Keratinocyte (primary cell): ENCODE measurements around the gene EXOSC5. TPM values are rescaled to one million over a fixed set of nuclear protein-coding genes. Genes with fewer than 3 reads are reported as not detected.

Experiments
- DNase-seq: peaks from one replicate; pipeline ENCODE4 v3.0.0-alpha.2; 2011; ENCODE audit warnings: low read depth, missing footprints, low spot score
- FAIRE-seq: peaks from 2 replicates; lab custom pipeline; 2011; peaks lifted over from hg19 to GRCh38; lab: Jason Lieb, UNC
- H2AFZ ChIP-seq: 2 replicates; pipeline ENCODE4 v1.6.0; 2012; ENCODE audit warnings: low read length, control low read depth, inconsistent platforms; ENCODE audit not compliant: control insufficient read depth
- H3K27ac ChIP-seq: 2 replicates; pipeline ENCODE4 v1.5.1; 2011; ENCODE audit warnings: low read length; ENCODE audit not compliant: control insufficient read depth, insufficient read depth
- H3K27me3 ChIP-seq: 3 replicates; pipeline ENCODE4 v1.6.0; 2011; ENCODE audit warnings: low read length; ENCODE audit not compliant: control insufficient read depth, insufficient read depth; ENCODE audit errors: extremely low read depth
- H3K36me3 ChIP-seq, 2 experiments: 2 replicates in 1 of 2; 3 replicates in 1 of 2; pipeline ENCODE4 v1.5.1; 2011; ENCODE audit warnings: low read length in 2 of 2, mild to moderate bottlenecking in 1 of 2; ENCODE audit not compliant: control insufficient read depth in 2 of 2, insufficient read depth in 2 of 2; ENCODE audit errors: extremely low read depth in 1 of 2
- H3K4me1 ChIP-seq: 3 replicates; pipeline ENCODE4 v1.5.1; 2011; ENCODE audit warnings: low read length; ENCODE audit not compliant: control insufficient read depth, insufficient read depth; ENCODE audit errors: extremely low read depth
- H3K4me2 ChIP-seq: 3 replicates; pipeline ENCODE4 v1.6.0; 2011; ENCODE audit warnings: low read depth, low read length; ENCODE audit not compliant: control insufficient read depth, insufficient read depth; ENCODE audit errors: extremely low read depth
- H3K4me3 ChIP-seq, 3 experiments: fragments of 200-600 bp in 1 of 3; sonication (generic) in 1 of 3; 2 replicates in 2 of 3; 3 replicates in 1 of 3; pipeline ENCODE4 v1.5.1; 2011 to 2016; ENCODE audit warnings: low read length in 3 of 3, mild to moderate bottlenecking in 3 of 3, control low read depth in 2 of 3, inconsistent platforms in 1 of 3, low read depth in 1 of 3, mixed read lengths in 1 of 3, mixed run types in 1 of 3, moderate library complexity in 1 of 3; ENCODE audit not compliant: control insufficient read depth in 2 of 3, insufficient read depth in 2 of 3; ENCODE audit errors: extremely low read depth in 1 of 3
- H3K79me2 ChIP-seq: 2 replicates; pipeline ENCODE4 v1.6.0; 2012; ENCODE audit warnings: low read length; ENCODE audit not compliant: control insufficient read depth, insufficient read depth
- H3K9ac ChIP-seq: 3 replicates; pipeline ENCODE4 v1.6.0; 2011; ENCODE audit warnings: low read length; ENCODE audit not compliant: control insufficient read depth, insufficient read depth; ENCODE audit errors: extremely low read depth
- H3K9me1 ChIP-seq: 3 replicates; pipeline ENCODE4 v1.6.0; 2011; ENCODE audit warnings: low read length; ENCODE audit not compliant: control insufficient read depth, insufficient read depth; ENCODE audit errors: extremely low read depth
- H3K9me3 ChIP-seq: 2 replicates; pipeline ENCODE4 v1.5.1; 2012; ENCODE audit warnings: low read depth, low read length; ENCODE audit not compliant: control insufficient read depth
- H4K20me1 ChIP-seq: 3 replicates; pipeline ENCODE4 v1.6.0; 2011; ENCODE audit warnings: low read length; ENCODE audit not compliant: control insufficient read depth, insufficient read depth; ENCODE audit errors: extremely low read depth
- EZH2 ChIP-seq: IDR thresholded peaks from one replicate; pipeline ENCODE4 v1.6.1; 2012; ENCODE audit warnings: inconsistent platforms, mild to moderate bottlenecking, low read length, moderate library complexity
- dilution Hi-C: fragments of 300-500 bp; cut with MboI; formaldehyde crosslinking; loops from one replicate; pipeline ENCODE4 v1.7.0; 2020; ENCODE audit warnings: low sequenced_read_pairs; ENCODE audit not compliant: extremely low pct_ligation_motif_present
- polyA plus RNA-seq, 5 experiments: library from polyadenylated mRNA; depleted of rRNA in 3 of 5; stranded (reverse) in 3 of 5; stranded (forward) in 1 of 5; unstranded in 1 of 5; fragments of >200 nt; gene quantifications; 1 replicate in 1 of 5; 2 replicates in 3 of 5; 3 replicates in 1 of 5; pipeline versions ENCODE4 v1.2.1 to v1.2.3, GENCODE V29; 2011 to 2012; ENCODE audit warnings: missing spikeins in 2 of 5, low read depth in 1 of 5, low replicate concordance in 1 of 5
- TF ChIP-seq, protein P1 (sequence below), 3 experiments: IDR thresholded peaks in 1 of 3; conservative IDR thresholded peaks in 1 of 3; optimal IDR thresholded peaks in 1 of 3; 2 replicates in 2 of 3; 3 replicates in 1 of 3; pipeline versions ENCODE3 to v1.5.1; 2011; ENCODE audit warnings: low read length in 3 of 3, mild to moderate bottlenecking in 3 of 3, moderate library complexity in 2 of 3, control low read depth in 1 of 3, inconsistent platforms in 1 of 3; ENCODE audit not compliant: insufficient read depth in 2 of 3; ENCODE audit errors: extremely low read depth in 1 of 3

EXOSC5 gene
- polyA plus RNA-seq, 1 donor (not counting 4 experiments of a cell fraction or from before 2014, with no cell fraction given), result 12.5 TPM

DNA sequence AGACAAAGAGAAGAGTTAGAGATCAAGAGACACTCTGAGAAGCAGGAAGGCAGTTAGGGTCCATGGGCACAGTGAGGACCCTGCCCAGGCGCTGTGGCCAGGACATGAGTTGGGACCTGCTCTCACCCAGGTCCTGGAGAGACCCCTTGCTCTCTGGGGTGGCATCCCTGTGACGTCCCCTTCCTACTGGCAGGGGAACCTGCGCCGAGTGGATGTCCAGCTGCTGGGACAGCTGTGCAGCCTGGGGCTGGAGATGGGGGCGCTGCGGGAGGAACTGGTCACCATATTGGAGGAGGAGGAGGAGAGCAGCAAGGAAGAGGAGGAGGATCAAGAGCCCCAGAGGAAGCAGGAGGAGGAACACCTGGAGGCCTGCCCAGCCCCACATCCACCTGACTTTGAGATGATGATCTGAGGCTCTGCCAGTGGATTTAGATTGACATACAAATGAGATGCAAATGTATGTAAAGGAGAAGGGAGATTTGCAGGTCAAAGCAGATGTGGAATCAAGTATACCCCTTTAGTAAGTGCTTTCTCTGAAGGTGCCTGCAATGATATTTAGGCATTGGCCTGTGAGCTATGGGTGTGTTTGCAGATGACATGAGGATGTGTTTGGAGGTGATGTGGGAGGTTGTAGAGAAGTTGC lies 46.8 kb upstream of the EXOSC5 start:
- TF ChIP-seq, protein P1, sequence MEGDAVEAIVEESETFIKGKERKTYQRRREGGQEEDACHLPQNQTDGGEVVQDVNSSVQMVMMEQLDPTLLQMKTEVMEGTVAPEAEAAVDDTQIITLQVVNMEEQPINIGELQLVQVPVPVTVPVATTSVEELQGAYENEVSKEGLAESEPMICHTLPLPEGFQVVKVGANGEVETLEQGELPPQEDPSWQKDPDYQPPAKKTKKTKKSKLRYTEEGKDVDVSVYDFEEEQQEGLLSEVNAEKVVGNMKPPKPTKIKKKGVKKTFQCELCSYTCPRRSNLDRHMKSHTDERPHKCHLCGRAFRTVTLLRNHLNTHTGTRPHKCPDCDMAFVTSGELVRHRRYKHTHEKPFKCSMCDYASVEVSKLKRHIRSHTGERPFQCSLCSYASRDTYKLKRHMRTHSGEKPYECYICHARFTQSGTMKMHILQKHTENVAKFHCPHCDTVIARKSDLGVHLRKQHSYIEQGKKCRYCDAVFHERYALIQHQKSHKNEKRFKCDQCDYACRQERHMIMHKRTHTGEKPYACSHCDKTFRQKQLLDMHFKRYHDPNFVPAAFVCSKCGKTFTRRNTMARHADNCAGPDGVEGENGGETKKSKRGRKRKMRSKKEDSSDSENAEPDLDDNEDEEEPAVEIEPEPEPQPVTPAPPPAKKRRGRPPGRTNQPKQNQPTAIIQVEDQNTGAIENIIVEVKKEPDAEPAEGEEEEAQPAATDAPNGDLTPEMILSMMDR (optimal IDR thresholded peaks at IDR 0.05 in 1 of 3, IDR thresholded peaks at IDR 0.05 in 1 of 3, conservative IDR thresholded peaks at IDR 0.05 in 1 of 3; ENCODE audit: extremely low read depth in 1 of 3, insufficient read depth in 2 of 3, low read length in 3 of 3), result no peak
- TF ChIP-seq EZH2, result no peak
- DNase-seq (no peak), FAIRE-seq (no peak)
- no peaks in the 10 kb centered on the region for H4K20me1 ChIP-seq
- H3K9me3 ChIP-seq, result no peaks in the 10 kb centered on the region
- no peak overlapping the region for H3K9ac ChIP-seq
- no peaks in the 10 kb centered on the region for H3K9me1 ChIP-seq
- no peaks in the 10 kb centered on the region for H3K79me2 ChIP-seq
- no peak overlapping the region for H3K4me2 ChIP-seq
- no peaks in the 10 kb centered on the region for H3K27me3 ChIP-seq
- H2AFZ ChIP-seq, result no peak overlapping the region
- H3K4me1 ChIP-seq, result peaks cover 8% of the 10 kb centered on the region
- H3K36me3 ChIP-seq, result no peaks in the 10 kb centered on the region
- no peak overlapping the region for H3K27ac ChIP-seq
- dilution Hi-C loops, result no loop called here
- H3K4me3 ChIP-seq, result no peak overlapping the region

DNA sequence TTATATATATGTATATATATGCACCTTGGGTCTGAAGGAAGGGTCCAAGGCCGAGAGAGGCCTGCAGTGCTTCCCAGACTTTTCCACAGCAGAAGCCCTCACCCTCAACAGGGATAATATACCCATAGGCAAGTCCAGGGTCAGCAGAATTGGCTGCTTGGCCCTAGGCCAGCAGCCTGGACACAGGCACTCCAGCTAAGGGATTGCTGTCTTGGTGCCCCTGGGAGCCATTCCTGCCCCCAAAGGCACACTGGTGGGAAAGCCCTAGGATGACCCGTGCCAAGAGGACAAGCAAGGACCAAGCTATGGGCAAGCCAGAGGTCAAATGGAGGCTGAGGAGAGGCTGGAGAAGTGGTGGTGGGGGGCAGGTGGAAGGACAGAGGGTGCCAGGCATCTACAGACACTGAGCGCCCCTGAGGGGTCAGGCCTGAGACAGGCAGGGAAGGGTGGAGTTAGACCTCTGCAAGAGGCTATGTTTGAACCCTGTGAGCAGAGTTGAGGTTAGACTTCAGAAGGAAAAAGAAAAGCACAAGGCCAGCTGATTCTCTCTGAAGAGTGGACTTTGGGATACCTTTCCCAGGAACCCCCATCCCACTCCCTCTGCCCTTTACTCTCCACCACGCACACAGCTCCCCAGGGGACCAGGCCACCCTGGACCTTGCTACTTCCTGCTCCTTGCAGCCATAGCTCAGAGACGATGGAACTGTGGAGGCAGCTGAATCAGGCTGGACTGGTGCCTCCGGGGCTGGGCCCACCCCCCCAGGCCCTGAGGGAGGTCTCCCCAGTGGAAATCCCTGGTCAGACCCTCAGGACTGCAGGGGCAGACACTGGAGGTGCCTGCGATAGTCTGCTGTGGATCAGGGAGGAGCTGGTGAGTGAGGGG lies 45.6 kb upstream of the EXOSC5 start, which contains the start of gene ERICH4:
ERICH4 (plus strand) TSS at position 684 of the 883 bp plus-strand sequence; CDS start at position 698, 14 bp downstream.
- Histone ChIP-seq H3K9me3 (no peaks in the 10 kb centered on the region), H3K9me1 (no peaks in the 10 kb centered on the region), H3K9ac (no peak within 1 kb of the TSS), H3K36me3 (peaks cover 3 to 4% of the 10 kb centered on the region in 2 experiments), H3K27ac (no peak within 1 kb of the TSS), H3K79me2 (peaks cover 9% of the 10 kb centered on the region), H4K20me1 (no peaks in the 10 kb centered on the region), H3K4me2 (no peak within 1 kb of the TSS), H2AFZ (peak within 1 kb of the TSS; percentile 19), H3K4me1 (peaks cover 12% of the 10 kb centered on the region), H3K4me3 (no peak within 1 kb of the TSS), H3K27me3 (no peaks in the 10 kb centered on the region)
- TF ChIP-seq, protein P1 (optimal IDR thresholded peaks at IDR 0.05 in 1 of 3, IDR thresholded peaks at IDR 0.05 in 1 of 3, conservative IDR thresholded peaks at IDR 0.05 in 1 of 3; ENCODE audit: extremely low read depth in 1 of 3, insufficient read depth in 2 of 3, low read length in 3 of 3), result no peak
- TF ChIP-seq EZH2, result no peak
- FAIRE-seq (no peak), DNase-seq (no peak)
- dilution Hi-C loops, result no loop called here
